Spleen (tissue), 7 donors: ENCODE results near the gene STK4.

Experiments
- CTCF ChIP-seq, 11 experiments: fragments of 200-600 bp in 7 of 11; fragments of 450-650 bp in 4 of 11; sonication (generic) in 4 of 11; IDR thresholded peaks in 8 of 11; conservative IDR thresholded peaks in 3 of 11; 1 replicate in 7 of 11; 2 replicates in 4 of 11; pipeline versions ENCODE4 v1.4.0 to v1.8.0; 2016 to 2021; ENCODE audit warnings: antibody characterized with exemption in 11 of 11, inconsistent platforms in 4 of 11, mild to moderate bottlenecking in 1 of 11
- POLR2A ChIP-seq, 3 donors: fragments of 450-650 bp; IDR thresholded peaks; one replicate each; pipeline ENCODE4 v1.5.1; 2017; ENCODE audit warnings: antibody characterized with exemption in 3 of 3, mild to moderate bottlenecking in 1 of 3
- donor health status: DM: no; HTN: no; CAD: no; lungs with moderate emphysema.
- donor health status: DM: no; HTN: no; CAD: no.
- donor health status: DM: no; HTN: no; CAD: no.

- TF ChIP-seq CTCF (IDR thresholded peaks at IDR 0.05 in 8 of 11, conservative IDR thresholded peaks at IDR 0.05 in 3 of 11) (no peak), POLR2A (IDR thresholded peaks at IDR 0.05) (no peak)
Observed at GRCh38 chr20:44954211-44954610, 12.1 kb upstream of the STK4 start.
